Measurements from ENCODE around the gene ECT2L. TPM values are rescaled to one million over a fixed set of nuclear protein-coding genes. Genes with fewer than 3 reads are reported as not detected.

The ECT2L gene
- total and polyA plus RNA-seq, 2 of the 13 experiments (the other 11 are each of a cell fraction or from before 2014, with no cell fraction given): 0.12 TPM; not detected in 1

- TF ChIP-seq ZNF124 (CRISPR knock-in tag; IDR thresholded peaks at IDR 0.05): peak; percentile 61; the same call in 1 of the 2 replicates
- peak; percentile 99 for TF ChIP-seq ZNF740 (CRISPR knock-in tag; IDR thresholded peaks at IDR 0.05)
- TF ChIP-seq ZSCAN21 (CRISPR knock-in tag; IDR thresholded peaks at IDR 0.05; ENCODE audit: borderline replicate concordance): peak; percentile 28; the same call in 1 of the 2 replicates
- TF ChIP-seq ZNF333 (CRISPR knock-in tag; IDR thresholded peaks at IDR 0.05; ENCODE audit: borderline replicate concordance): no peak
- TF ChIP-seq ZNF605 (CRISPR knock-in tag; IDR thresholded peaks at IDR 0.05): peak; percentile 90
- peak; percentile 20 for TF ChIP-seq SKI (IDR thresholded peaks at IDR 0.05; ENCODE audit: partially characterized antibody)
- peak; percentile 62; the same call in 1 of the 2 replicates for TF ChIP-seq KLF11 (CRISPR knock-in tag; IDR thresholded peaks at IDR 0.05)
- TF ChIP-seq RELA (CRISPR knock-in tag; IDR thresholded peaks at IDR 0.05): no peak
- TF ChIP-seq ARNTL (CRISPR knock-in tag; IDR thresholded peaks at IDR 0.05): peak; percentile 73
- TF ChIP-seq POGK (CRISPR knock-in tag; conservative IDR thresholded peaks at IDR 0.05): peak; percentile 42; the same call in 1 of the 2 replicates
- no peak for TF ChIP-seq PBX3 (CRISPR knock-in tag; IDR thresholded peaks at IDR 0.05; ENCODE audit: borderline replicate concordance)
- TF ChIP-seq CAMTA2 (CRISPR knock-in tag; IDR thresholded peaks at IDR 0.05; ENCODE audit: borderline replicate concordance): no peak; the same call in 1 of the 2 replicates
- no peak for TF ChIP-seq ARID5B (CRISPR knock-in tag; IDR thresholded peaks at IDR 0.05)
- TF ChIP-seq ATF3 (CRISPR knock-in tag; IDR thresholded peaks at IDR 0.05): no peak
- TF ChIP-seq ARID2 (CRISPR knock-in tag; IDR thresholded peaks at IDR 0.05; ENCODE audit: borderline replicate concordance): no peak
- TF ChIP-seq MEF2D (CRISPR knock-in tag; IDR thresholded peaks at IDR 0.05): peak; percentile 63; the same call in 1 of the 2 replicates
- TF ChIP-seq GPBP1L1 (CRISPR knock-in tag; IDR thresholded peaks at IDR 0.05): no peak
- peak; percentile 36; the same call in 1 of the 2 replicates for TF ChIP-seq KAT7 (CRISPR knock-in tag; IDR thresholded peaks at IDR 0.05; ENCODE audit: borderline replicate concordance)
- no peak for TF ChIP-seq ZNF552 (CRISPR knock-in tag; IDR thresholded peaks at IDR 0.05; ENCODE audit: borderline replicate concordance)
These were observed 22.5 kb upstream of the ECT2L start, which contains the start of gene CCDC28A (continued) for GRCh38 chr6:138773177-138774091.
